Activated CD4-positive, CD25-positive, alpha-beta regulatory T cell (primary cell): ENCODE measurements around the gene RPL10.

Source experiments
- DNase-seq, 4 experiments: peaks; one replicate each; lab custom pipeline; 2025; lab: John Stamatoyannopoulos, UW

RPL10 gene

DNA sequence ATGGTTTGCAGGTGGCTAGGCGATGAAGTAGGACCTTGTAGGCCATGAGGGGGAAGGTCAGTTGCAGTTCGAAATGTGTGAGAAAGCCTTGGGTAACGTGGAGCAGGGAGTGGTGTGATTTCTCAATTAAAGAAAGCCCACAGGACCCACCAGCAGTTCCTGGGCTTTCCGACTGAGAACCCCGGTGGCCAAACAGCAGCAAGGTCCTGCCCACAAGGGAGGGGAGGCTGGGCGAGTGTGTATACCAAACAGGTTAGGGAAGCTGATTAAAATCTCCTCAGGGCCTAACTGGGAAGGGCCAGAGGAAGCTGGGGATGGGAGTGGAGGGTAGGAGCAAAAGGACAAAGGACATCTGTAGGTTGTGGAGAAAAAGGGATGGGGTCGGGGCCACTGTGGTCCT lies 32.7 kb downstream of the RPL10 start:
- DNase-seq, result no peak

- DNase-seq, result no peak
Measured at GRCh38 chrX:154431341-154431740, 33.2 kb downstream of the RPL10 start.

DNA sequence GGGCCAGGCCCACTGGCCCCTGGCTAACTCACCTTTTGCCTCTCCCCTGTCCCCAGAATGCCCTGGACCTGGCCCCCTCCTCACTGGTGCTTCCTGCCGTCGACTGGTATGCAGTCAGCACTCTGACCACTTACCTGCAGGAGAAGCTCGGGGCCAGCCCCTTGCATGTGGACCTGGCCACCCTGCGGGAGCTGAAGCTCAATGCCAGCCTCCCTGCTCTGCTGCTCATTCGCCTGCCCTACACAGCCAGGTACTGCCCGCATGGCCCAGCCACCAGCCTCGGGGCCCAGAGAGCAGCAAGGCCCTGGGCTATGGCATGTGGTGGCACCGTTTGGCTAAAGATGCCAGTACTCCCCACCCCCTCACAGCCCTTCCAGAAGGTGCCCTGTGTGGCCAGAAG lies 34.0 kb downstream of the RPL10 start:
- DNase-seq, result no peak

GRCh38 chrX:154433605-154434004 lies 35.4 kb downstream of the RPL10 start:
- no peak for DNase-seq

DNA sequence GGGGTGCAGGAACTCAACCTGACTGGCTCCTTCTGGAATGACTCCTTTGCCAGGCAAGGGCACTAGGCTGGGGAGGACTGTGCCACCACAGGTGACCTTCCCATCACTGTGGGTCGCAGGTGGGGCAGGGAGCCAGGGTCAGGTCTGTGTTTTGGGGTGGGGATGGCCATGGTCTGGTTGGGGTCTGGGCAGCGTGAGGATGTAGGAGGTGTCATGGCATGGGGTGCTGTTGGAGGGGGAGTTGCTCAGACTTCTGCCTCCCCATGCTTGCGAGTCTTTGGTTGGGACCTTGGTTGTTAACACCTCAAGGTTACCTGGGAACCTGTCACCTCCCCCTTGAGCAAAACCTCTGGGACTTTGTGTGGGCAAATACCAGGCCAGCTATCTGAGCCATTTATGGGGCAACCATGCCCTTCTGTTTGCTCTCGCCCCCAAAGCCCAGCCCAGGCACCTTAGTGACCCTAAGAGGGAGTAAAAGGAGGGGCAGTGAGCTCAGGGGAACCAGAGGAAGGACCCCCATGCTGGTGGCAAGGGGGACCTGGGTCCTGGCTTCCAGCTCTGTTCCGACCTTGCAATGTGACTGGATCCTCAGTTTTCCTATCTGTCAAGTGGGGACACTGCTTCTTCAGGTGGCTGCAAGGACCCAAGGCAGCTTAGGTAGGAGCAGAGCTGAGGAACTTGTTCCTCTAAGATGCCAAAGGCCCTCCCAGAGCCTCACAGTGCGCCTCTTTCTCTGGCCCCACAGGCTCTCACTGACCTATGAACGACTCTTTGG lies 36.4 kb downstream of the RPL10 start:
- no peak for DNase-seq

GRCh38 chrX:154435171-154435733 lies 37.1 kb downstream of the RPL10 start:
- no peak for DNase-seq

DNA sequence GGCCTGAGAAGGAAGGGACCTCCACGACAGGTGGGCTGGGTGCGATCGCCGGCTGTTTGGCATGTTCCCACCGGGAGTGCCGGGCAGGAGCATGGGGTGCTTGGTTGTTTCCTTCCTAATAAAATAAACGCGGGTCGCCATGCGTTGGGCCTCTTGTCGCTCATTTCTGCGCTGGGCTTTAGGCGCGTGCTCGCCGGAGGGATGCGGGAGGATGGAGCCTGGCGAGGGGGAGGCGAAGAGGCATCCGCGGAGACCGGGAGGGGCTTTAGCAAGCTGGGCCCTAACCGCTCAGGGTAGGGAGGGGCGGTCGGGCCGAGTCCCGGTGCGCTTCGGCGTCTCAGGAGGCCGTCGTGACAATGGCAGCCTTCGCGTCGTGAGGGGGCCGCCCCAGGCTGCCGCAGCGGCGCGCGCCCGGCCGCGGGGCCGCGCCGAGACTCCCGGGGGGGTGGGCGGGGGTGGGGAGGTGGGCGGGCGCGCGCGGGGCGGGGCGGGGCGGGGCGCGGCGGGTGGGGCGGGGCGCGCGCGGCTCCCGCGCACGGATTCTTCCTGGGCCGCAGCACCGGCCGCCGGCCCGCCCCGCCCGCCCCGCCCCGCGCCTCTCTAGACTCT lies 38.3 kb downstream of the RPL10 start:
- peak; percentile 18 to 43 (median 25) for DNase-seq

DNA sequence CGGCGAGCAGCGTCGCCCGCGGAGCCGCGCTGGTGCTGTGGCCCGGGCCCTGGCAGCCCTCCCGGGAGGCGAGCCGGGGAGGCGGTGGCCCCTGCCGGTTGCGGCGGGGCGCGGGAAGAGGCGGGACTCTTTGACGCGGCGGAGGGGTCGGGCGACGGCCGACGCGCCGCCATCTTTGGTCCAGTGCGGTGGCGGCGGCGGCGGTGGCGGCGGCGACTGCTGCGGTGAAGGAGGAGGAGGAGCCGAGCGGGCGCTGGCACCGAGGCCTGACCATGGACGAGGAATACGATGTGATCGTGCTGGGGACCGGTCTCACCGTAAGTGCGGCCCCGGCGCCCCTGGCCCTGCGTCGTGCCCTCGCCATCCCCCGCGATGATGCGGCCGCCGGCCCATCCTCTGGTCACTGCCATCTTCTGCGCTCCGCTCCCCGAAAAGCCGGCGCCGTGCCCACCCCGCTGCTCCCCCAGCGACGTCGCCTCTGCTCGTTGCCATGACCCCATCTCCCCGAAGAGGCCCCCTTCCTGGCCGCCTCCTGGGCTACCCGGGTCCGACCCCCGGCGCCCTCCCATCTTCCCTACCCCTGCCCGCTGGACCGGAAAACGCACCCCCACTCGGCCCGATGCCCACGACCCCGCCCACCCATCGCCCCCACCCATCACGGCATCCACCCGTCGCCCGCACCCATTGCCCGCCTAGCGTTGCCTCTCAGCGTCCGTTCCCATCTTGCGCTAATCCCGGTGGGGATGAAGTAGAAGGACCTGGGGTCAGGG lies 39.0 kb downstream of the RPL10 start, which contains the start of gene GDI1:
GDI1 (plus strand) TSS at position 172 of the 770 bp plus-strand sequence; CDS start at position 273, 101 bp downstream.
- peak; percentile 18 to 43 (median 28) for DNase-seq

DNA sequence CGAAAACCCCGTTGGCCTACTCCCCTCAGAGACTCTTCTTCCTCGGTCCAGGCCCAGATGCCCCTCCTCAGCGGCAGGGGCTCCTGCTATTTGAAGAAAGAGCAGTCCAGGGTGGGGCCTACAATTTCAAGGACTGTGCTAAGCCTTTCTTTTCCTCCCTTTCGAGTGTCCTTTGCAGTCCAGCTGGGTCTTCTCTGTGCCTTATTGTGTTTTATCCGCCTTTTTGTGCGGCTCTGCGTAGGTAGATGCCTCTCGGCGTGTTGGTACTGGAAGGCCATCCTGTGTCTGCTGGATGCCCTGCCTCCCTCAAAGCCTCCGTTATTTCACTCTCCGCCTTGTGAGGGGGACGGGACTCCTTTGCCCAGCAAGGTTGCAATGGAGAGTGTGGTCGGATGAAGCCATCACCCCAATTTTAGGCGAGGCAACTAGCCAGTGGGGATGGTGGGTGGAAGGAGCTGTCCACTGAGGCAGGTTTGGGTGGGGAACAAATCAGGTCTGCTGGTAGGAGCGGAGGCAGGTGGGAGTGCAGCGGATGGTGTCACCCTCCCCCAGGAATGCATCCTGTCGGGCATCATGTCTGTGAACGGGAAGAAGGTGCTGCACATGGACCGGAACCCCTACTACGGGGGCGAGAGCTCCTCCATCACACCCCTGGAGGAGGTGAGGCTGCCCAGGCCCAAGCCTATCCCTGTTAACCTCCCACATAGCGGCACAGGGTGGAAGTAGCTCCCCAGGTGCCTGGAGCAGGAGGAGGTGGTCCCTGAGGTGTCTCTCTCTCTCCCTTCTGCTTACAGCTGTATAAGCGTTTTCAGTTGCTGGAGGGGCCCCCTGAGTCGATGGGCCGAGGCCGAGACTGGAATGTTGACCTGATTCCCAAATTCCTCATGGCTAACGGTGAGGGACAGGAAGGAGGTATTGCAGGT lies 40.1 kb downstream of the RPL10 start:
- DNase-seq, result no peak

DNA sequence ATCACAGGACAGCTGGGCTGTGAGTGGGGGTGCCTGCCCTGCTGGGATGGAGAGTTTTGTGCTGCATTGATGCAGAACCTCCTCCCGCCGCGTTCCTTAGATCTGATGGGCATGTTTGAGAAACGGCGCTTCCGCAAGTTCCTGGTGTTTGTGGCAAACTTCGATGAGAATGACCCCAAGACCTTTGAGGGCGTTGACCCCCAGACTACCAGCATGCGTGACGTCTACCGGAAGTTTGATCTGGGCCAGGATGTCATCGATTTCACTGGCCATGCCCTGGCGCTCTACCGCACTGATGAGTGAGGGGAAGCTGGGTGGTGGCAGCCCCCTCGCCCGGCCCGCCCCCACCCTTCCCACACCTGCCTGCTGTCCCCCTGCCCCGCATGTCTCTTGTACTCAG lies 41.7 kb downstream of the RPL10 start:
- DNase-seq, result no peak

- DNase-seq, result no peak
Measured at GRCh38 chrX:154440623-154441357, 42.6 kb downstream of the RPL10 start.

- DNase-seq, result no peak
Measured at GRCh38 chrX:154441564-154441963, 43.4 kb downstream of the RPL10 start.

GRCh38 chrX:154441984-154442707 lies 44.0 kb downstream of the RPL10 start:
- DNase-seq, result no peak

GRCh38 chrX:154443479-154443910 lies 45.3 kb downstream of the RPL10 start:
- DNase-seq, result no peak

DNA sequence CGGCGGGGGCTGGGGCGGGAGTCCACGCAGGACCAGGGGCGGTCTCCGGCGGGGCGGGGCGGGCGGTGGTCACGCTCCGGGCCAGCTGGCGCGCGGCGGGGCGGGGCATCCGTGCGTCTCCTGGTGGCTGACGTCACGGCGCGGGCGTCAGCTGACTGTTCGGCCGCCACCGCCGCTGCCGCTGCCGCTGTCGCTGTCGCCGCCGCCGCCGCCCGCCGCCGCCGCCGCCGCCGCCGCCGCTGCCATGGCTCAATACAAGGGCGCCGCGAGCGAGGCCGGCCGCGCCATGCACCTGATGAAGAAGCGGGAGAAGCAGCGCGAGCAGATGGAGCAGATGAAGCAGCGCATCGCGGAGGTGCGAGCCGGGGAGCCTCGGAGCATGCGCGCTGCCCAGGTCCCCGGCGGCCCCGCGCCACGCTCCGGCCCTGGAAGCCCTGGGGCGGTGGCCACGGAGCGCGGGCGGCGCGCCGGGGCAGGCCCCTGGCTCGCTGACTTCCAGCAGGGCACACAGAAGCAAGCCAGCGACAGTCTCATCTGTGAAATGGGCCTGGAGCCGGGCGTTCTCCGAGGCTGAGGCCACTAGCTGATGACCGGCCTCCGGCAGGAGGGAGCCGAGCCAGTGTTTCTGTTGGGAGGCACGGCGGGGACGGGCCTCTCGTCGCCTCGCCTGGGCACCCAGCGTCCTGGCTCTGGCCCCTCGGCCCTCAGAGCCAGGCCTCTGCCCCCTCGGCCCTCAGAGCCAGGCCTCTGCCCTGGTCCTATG lies 46.0 kb downstream of the RPL10 start, which contains the start of gene FAM50A:
FAM50A (plus strand) TSS at position 150 of the 763 bp plus-strand sequence; CDS start at position 245, 95 bp downstream.
- peak; percentile 24 to 48 (median 43) for DNase-seq

DNA sequence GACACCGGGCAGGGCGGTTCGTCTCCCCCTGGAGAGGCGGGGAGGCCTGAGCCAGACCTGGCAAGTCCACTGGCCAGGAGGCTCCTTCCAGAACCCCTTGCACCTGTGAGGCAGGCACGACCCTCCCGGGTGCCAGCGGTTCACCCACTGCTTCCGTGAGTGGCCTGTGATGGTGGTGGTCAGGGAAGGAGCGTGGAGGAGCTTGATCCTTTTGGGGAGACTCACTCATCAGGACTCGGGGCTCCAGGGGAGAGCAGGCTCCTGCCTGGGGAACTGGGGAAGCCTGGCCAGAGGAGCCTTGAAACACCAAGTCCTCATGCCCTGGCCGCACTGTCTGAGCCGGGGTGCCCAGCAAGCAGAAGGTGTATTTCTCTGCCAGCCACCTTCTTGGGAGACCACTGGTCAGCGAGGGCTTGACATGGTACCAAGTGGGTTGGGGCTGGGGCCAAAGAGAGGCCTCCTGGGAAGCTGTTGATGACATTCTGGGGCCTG lies 46.6 kb downstream of the RPL10 start:
- DNase-seq, result no peak

GRCh38 chrX:154445776-154446175 lies 47.6 kb downstream of the RPL10 start:
- DNase-seq, result no peak

DNA sequence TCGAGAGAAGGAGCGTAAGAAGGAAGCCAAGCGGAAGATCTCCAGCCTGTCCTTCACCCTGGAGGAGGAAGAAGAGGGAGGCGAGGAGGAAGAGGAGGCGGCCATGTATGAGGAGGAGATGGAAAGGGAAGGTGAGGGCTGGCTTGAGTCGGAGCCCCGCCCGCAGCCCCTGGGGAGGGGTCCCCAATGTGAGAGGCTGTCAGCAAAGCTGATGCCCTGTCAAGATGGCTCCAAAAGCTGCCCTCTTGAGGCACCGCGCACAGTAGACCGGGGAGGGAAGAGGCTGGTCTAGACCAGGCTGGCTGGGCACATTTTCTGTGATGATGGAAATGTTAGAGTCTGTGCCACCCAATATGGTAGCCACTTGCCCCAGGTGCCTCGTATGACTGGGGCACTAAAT lies 48.3 kb downstream of the RPL10 start:
- no peak for DNase-seq

GRCh38 chrX:154448484-154448883 lies 50.3 kb downstream of the RPL10 start:
- no peak for DNase-seq
